ENCODE results near the gene SLC16A8. TPM values are rescaled to one million over a fixed set of nuclear protein-coding genes. Genes with fewer than 3 reads are reported as not detected.
A peak's percentile ranks its signal among the peaks of the same experiment; 100 is the strongest.
"Not testable (repeated sequence)": the region's sequence is repeated elsewhere in the genome, so short reads cannot be mapped to it uniquely, and the experiment has no call there.

SLC16A8 gene
- total RNA-seq, 1 donor from 2014 or later, result 0.20 TPM

DNA sequence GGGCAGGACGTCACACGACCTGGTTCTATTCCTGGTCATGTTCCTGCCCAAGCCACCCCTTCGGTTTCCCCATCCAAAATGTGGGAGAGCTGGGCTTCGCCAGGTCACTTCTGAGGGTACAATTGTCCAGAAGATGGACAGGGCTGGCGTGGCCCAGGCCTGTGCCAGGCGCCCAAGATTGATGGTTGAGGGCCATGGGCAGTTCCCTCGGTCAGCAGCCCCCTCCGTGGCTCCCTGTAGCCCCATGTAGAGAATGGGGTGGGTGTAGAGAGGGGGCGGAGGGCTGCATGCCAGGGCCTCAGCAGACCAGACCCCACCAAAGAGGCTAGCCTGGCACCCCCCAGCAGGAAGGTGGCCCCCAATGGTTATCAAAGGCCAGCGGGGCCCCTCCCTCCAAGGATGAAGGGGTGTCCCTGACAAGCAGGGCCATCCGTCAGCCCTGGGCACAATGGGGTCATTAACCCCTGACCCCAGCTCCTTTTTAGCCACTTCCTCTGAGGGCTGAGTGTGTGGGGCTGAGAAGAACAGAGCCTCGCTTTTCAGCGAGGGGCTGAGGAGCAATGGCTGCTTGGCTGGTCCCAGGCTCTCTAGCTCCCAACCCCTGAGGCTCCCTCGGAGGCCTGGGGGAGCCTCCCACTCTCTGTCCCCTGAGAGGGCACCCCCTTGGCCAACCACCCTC, 37.8 kb downstream of the SLC16A8 start:
- no peak for DNase-seq (ENCODE audit: low read depth in 2 of 2)

DNA sequence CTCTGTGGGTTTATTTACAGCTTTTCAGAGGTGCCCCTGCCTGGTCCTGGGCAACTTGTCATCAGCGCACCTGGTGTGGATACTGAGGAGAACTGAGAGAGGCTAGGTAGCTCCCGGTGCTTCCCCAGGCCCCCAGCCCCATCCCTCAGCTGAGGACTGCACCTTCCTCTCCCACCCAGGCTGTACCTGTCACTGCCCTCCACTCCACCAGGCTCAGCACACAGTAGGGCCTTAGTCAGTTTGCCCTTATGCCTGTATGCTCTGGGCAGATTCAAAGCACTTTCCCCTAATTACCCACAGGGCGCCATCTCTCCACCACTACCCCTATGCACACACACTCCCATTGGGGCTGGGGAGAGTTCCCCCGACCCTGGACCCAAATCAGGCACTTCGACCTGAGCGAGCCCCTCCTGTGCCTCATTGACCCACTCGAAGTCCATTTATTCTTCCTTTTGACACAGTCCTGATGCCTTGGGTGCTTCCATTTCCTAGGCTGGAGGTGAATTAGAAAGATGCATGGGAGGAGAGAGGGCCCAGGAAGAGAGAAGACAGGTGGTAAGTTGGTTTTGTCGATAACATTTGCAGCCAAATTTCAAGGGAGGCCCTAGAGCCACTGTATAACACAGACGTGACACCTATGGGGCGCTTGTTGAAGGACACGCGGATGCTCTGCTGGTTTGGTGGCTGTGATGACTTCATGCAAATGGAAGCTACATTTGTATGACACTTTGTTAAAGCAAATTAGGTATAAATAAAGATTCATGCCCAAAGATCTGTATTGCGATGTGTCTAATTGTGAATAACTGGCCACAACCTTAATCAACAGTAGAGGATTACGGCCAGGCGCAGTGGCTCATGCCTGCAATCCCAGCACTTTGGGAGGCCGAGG, 40.6 kb downstream of the SLC16A8 start:
- no peak for DNase-seq (ENCODE audit: low read depth in 2 of 2)

DNA sequence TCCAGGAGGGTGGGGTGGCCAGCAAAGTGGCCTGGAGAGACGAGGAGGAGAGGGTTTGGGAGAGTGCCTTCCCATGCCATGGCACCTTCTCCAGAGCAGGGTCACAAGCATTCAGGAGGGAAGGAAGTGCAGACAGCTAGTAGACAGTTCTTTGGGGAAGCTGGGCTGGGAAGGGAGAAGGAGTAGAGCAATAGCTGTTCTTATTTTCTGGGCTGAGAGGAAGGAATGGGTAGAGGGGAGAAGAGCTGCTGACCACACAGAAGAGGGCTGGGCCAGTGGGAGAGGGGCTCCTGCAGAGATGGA, 41.5 kb downstream of the SLC16A8 start:
- no peak for DNase-seq (ENCODE audit: low read depth in 2 of 2)

DNA sequence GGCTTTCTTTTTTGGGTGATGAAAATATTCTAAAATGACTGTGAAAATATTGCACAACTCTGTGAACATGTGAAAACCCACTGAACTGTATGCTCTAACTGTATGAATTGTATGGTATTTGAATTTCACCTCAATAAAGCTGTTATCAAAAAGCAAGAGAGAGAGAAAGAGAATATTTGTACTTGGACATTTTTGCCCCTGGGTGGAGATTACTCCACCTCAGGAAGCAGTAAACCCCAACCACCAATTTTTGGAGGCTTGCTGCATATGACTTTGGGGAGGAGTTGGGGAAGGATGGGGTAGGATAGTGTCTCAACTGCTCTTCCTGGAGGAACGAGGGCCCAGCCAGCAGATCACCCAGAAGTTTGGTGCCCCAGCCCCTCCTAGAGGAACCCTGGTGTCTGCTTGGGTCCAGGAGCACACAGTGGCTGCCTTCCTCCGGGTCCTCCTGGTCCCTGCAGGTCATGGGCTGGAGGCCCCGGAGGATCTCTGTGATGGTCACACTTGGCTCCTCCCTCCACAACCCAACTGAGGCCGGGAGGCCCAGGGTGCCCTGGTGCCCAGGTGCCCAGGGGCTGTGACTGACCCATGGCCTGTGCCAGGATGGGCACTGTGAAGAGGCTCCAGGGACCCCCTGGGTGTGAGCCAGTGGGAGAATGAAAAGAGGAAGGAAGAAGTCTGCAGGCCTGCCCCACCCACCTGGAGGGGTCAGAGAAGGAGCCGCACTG, 42.1 kb downstream of the SLC16A8 start:
- DNase-seq (ENCODE audit: low read depth in 2 of 2), result no peak

DNA sequence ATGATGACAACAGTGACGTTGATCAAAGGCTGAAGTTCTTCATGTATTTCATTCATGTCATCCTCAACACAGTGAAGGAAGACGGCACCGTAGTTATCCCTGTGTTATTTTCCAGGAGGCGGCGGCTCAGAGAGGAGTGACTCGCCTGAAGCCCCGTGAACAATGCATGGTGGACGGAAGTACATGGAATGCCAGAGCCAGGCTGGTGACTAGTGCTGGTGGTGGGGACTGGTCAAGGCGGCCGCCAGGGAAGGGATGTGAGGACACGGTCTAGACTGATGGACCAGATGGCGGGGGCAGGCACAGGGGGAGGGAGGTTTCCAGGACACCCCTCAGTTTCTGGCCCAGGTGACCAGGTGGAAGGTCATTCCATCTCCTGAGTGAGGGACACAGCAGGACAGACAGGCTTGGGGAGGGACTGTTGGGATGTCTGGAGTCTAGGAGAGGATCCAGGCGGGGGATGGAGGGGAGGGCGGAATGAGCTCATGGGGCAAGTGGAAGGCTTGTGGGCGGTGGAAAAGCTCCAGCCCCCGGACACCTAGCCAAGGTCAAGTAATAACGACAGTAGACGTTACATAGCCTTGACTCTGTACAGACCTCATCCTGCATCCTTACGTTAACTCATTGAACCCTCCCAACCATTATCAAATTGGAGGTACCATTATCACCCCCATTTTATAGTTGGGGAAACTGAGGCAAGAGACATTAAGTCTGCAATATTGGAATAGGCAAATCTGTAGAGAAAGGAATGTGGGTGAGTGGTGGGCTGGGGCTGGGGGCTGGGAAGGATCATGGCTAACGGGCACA, 42.8 kb downstream of the SLC16A8 start:
- DNase-seq (ENCODE audit: low read depth in 2 of 2), result peak; percentile 35 to 45

DNA sequence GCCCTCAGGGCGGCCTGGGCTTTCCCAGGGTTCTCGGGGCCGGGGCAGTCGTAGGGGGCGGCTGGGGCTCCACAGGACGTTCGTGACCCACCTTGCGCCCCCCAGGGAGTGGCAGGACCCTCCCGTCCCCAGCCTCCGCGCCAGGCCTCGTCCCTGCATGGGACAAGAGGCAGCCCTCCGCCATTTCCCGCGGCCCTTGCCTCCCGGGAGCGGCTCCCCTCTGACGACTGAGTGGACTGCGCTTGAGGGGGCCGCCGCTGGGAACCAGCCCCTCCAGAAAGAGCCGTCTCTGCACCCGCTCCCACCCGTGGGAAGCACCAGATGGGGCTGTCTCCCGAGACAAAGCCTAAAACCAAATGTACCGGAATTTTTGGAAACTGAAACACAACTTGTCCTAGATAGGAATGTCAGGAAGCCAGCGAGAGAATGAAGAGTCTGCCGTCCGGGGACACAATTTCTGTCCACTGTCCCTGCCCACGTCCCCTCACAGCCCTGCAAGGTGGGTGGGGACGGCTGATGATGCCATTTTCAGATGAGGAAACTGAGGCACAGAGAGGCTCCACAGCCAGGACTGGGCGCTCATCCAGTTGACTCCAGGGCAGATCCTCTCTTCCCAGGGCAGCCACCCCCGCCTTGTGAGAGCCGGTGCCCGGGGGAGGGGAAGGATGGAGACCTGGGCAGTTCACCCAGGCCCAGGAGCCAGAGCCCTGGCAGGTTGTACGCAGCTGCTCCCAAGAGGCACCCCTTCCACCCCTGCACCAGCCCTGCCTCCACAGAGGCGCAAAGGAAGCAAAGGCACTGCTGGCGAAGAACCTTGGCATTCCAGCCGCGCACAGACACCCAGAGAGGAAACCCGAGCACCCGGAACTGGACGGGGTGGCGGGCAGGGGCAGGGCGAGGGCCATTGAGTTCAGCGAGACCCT, 44.8 kb downstream of the SLC16A8 start:
- DNase-seq (ENCODE audit: low read depth in 2 of 2), result no peak

DNA sequence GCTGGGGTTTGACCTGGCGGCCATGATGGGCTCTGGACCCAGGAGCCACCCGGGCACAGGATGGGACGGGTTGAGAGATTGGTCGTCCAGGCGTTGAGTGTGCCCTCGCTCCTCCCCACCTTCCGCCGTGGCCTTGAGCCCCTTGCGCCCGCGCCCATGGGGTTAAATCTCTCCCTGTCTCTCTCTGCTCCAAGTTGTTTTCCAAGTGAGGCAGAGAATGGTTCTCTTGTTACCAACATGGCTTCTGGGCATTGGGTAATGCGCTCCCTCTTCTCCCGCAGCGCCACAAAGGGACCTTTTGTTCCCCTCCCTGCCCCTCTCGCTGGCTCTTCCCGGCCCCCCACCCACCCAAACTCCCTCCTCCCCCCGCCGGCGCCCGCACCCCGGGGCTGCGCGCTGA, 45.6 kb downstream of the SLC16A8 start:
- no peak for DNase-seq (ENCODE audit: low read depth in 2 of 2)

DNA sequence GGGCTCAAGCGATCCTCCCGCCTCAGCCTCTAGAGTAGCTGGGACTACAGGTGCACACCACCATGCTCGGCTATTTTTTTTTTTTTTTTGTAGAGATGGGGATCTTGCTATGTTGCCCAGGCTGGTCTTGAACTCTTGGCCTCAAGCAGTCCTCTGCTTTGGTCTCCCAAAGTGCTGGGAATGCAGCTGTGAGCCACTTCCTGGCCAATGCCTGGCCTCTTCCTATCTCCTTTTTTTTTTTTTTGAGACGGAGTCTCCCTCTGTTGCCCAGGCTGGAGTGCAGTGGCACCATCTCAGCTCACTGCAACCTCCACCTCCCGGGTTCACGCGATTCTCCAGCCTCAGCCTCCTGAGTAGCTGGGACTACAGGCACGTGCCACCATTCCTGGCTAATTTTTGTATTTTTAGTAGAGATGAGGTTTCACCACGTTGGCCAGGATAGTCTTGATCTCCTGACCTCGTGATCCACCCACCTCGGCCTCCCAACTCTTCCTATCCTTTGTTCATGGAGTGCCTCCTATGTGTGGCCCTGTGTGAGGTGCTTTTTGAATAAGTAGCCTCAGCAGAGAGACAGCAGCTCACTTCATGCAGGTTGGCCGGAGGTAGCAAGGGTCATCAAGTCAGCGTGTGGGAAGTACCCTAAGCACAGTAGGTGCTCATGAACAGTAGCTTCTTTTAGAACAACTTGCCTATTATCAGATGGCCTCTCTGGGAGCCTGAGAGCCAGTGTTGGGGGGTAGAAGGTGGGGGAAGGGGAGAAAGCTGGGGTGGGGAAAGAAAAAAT, 46.4 kb downstream of the SLC16A8 start:
- not testable (repeated sequence) for DNase-seq (ENCODE audit: low read depth in 2 of 2)

DNA sequence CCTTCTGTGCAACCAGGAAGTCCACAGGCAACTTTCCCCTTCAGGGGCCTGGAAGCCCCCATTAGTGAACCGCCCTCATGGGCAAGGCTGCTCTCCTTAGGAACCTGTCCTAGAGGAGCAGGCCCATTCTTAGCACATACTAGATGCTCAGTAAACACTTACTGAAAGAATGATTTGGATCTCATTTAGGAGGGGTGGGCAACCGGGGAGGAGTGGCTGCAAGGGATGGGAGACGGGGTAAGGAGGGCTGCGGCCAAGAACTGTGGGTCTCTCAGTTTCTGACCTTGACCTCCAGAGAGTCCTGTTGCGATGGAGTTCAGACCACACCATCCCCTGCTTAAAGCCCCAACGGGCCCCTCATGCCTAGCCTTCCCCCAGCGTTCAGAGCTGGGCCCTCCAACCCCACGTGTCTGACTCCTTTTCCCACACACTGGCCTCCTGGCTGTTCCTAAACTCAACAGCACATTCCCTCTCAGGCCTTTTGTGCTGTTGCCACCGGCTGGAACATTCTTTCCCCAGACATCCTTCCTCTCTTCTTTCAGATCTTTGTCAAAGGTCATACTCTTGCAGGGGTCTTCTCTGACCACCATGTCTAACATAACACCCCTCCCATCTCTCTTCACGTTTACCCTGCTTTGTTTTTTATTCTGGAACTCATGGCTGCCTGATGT, 47.5 kb downstream of the SLC16A8 start:
- peak in 1 of 2 donors; percentile 51 for DNase-seq (ENCODE audit: low read depth in 2 of 2)

DNA sequence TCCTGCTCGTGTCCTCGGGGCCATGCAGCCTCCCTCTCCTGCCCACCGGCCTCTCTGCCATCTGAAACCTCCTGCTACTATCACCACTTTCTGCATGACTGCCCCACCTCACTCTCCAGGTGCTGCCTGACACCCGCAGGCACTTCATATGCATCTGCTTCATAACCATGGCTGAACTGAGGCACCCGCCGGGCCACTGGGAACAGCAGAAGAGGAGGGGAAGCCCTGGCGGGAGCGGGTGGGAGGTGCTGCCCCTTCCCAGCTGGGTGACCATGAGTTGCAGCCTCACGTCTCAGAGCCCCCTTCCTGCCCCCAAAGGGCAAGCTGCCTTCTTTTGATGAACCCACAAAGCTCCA, 48.5 kb downstream of the SLC16A8 start:
- no peak for DNase-seq (ENCODE audit: low read depth in 2 of 2)

DNA sequence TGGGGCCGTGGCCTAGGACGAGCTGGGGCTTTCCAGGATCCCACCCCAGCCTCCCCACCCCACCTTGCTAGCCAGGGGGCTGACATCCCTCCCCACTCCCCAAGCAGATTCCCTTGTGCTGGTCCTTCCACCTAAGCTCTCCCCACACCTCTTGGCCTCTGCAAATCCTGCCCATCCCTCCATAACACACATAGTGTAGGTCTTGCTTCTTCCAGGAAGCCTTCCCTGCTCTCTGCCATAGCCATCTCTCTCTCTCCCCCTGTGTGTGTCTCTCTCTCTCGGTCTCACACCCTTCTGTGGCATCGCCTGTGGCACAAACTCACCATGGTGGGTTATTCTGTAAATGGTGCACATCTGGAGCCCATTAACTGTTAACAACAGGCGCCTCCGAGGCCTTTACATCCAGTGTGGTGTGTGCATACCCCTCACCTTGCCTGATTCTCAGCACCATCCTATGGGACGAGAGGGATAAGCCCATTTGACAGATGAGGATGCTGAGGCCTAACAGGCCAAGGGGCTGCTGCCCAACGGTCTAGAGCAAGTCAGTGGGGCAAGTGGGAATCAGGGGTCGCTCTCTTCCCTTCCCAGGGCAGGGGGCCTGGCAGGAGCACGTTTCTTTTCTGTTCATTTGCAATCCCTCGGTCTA, 49.0 kb downstream of the SLC16A8 start:
- DNase-seq (ENCODE audit: low read depth in 2 of 2), result no peak

DNA sequence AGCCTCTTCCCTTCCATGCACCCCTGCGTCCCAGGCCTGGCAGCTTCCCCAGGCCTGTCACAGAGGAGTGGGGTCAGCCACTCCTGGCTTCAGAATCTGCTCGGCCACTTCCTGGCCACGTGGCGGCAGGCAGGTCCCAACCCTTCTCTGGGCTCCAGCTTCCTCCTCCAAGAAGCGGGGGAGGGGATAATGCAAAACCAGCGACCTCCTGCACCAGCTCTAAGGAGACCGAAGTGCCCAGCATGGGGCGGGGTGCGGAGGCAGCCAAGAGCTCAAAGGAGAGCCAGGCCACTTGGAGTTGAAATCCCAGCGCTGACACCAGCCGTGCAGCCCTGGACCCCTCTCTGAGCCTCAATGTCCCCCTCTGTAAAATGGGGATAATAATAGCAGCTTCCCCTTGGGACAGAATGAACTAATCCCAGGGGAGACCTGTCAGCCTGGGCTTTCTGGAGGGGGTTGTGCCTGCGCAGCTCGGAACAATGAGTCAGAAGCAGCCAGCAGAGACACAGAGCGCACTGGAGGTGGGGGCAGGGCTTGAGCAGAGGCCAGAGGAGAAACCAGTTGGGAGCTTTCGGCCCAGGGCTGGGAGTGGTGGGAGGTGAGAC, 49.6 kb downstream of the SLC16A8 start:
- DNase-seq (ENCODE audit: low read depth in 2 of 2), result peak; percentile 86 to 87

DNA sequence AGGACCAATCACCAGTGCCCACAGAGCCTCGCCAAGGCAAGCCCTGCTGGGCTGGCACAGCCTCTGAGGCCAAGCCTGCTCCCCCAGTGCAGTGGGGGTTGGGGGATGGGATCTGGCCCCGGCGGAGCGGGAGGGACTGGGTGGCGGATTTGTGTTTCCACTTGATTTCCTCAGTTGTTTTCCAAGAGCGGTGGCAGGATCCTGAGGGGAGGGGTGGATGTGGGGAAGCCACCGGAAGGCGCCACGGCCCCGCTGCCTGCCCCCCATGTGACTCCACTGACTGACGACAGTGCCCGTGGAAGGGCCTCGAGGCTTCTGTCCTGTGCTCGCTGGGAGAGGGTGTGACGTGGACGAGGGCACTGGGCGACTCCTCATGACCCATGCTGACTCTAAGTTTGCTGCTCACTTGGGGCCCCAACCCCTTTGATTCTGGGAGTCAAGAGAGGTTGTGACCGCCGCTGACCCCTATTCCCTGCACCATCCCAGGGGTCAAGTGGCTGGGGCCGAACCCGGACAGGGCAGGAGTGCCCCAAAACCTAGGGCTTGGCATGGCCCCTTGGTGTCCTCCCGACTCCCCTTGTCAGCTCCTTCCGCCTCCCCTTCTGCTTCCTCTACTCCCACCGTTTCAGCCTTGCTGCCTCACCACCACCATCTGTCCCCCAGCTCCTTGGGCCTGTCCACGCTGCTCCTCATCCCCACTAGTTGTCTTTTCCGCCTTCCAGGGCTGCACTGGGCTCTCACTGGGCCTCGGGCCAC, 50.3 kb downstream of the SLC16A8 start:
- DNase-seq (ENCODE audit: low read depth in 2 of 2), result peak in 1 of 2 donors; percentile 64

DNA sequence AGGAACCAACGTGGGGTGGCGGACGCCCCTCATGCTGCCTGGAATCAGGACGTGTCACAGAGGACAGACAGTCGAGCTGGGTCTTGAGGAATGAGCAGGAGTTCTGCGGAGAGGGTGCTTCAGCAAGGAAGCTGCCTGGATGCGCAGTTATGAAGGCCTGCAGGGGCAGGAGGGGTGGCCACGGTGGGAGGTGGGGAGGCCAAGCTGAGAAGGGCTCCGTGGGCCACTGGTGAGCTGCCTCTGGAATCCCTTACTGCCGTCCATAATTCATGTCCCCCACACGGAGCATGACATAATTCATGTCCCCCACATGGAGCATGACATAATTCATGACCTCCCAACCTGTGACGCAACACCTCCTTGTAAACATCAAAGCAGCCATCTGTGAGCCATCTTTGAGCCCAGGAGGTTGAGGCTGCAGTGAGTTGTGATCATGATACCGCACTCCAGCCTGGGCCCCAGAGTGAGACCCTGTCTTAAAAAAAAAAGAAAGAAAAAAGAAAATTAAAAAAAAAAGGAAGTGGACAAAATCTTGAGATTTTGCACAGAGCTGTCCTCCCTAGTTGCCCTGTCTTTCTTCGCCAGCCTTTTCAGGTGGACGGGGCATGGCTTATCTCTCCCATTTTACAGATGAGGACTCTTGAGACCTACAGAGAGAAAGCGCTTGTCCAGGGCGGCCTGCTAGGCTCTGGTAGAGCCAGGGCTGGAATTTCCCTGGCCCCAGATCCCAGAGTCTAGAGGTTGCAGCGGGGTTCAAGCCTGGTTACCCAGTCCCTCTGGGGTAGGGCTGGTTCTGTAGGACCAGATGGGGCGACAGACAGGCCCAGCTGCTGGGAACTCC, 51.1 kb downstream of the SLC16A8 start:
- DNase-seq (ENCODE audit: low read depth in 2 of 2), result peak; percentile 40 to 43

DNA sequence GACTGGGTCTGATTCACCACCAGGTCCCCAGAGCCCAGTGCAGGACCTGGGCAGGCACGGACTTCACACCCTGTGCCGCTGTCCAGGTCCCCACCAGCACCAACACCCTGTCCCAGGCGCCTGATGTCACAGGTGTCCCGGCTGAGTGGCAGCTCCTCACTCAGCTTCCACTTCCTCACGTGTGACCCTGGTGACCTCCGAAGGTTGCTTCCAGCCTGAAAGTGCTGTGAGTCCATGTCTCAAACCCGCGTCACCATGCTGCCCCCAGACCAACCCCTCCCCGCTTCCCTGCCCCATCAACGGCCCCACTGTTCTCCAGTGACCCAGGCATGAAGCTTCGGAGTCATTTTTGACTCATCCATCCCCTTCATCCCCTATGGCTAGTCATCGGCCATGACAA, 52.5 kb downstream of the SLC16A8 start:
- DNase-seq (ENCODE audit: low read depth in 2 of 2), result no peak

DNA sequence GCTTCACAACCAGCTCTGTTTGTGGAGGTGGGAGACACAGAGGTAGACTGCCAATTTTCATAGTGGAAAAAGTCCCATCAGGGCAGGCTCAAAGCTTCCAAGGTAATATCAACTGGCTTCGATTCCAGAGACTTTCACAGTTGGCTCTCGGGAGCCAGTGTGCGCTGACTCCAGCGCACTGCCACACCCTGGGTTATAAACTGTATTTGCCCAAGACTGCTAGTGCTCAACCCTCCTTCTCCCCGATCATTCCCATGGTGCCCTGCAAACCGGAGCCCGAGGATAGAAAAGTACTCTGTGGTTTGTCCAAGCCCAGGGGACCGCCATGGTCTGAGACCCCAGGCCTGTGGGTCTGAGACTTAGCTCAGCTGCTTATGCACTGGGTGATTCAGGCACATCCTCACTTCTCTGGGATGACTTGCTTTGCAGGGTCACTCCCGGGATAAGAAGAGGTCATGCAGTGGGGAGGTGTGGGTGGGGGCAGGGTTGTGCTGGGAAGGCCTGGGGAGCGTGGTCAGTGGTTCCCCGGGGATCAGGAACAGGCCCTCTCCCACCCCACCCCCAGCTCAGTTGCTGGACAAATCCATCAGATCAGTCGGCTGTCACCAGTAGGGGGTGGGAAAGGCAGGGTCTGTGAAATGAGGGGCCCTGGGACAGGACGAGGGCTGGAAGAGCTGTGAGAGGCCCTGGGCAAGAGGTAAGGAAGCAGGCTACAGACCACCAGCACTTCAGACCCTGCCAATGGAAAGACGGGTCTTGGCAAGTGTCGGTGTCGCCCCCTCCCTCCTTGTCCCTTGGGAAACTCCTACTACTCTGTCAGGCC, 53.5 kb downstream of the SLC16A8 start:
- no peak for DNase-seq (ENCODE audit: low read depth in 2 of 2)
